ENCODE measurements around the gene TMPO. TPM values are rescaled to one million over a fixed set of nuclear protein-coding genes. Genes with fewer than 3 reads are reported as not detected.

Gene TMPO
- total RNA-seq, 4 donors from 2014 or later = 59.7 to 256 (median 93.8) TPM

DNA sequence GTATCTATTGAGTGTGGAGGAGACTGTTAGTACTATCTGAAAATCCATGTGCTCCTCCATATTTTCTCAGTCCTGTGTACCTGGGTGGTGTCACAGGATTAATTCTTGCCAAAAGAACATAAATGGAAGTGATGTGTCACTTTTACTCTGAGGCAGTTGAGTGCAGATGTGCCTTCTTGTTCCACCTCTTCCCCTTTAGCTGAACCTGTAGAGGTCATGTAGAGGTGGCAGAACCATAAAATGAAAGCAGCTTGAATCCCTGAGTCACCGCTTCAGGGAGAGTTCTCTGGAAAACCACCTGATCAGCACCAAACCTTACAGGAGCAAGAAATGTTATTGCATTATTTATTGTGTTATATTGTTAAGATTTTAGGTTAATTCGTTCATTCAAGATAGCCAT lies 63.4 kb downstream of the TMPO start:
- no peaks in the 10 kb centered on the region for H3K27me3 ChIP-seq
- intact Hi-C loops (cut with DNase I; ENCODE audit: low total_unique reads) = no loop called here
- H3K4me1 ChIP-seq = no peaks in the 10 kb centered on the region
- no peak overlapping the region for H3K4me3 ChIP-seq
- H3K27ac ChIP-seq = no peak overlapping the region
- DNase-seq = no peak
- no peaks in the 10 kb centered on the region for H3K36me3 ChIP-seq
- H3K9me3 ChIP-seq = no peaks in the 10 kb centered on the region
- TF ChIP-seq POLR2A (IDR thresholded peaks at IDR 0.05) (no peak), CTCF (IDR thresholded peaks at IDR 0.05) (no peak)

GRCh38 chr12:98579347-98579746 lies 64.0 kb downstream of the TMPO start:
- no peaks in the 10 kb centered on the region for H3K36me3 ChIP-seq
- H3K27me3 ChIP-seq = no peaks in the 10 kb centered on the region
- no peaks in the 10 kb centered on the region for H3K9me3 ChIP-seq
- no peak for DNase-seq
- no peak overlapping the region for H3K4me3 ChIP-seq
- H3K27ac ChIP-seq = no peak overlapping the region
- intact Hi-C loops (cut with DNase I; ENCODE audit: low total_unique reads) = no loop called here
- no peak for TF ChIP-seq CTCF (IDR thresholded peaks at IDR 0.05)
- no peaks in the 10 kb centered on the region for H3K4me1 ChIP-seq

DNA sequence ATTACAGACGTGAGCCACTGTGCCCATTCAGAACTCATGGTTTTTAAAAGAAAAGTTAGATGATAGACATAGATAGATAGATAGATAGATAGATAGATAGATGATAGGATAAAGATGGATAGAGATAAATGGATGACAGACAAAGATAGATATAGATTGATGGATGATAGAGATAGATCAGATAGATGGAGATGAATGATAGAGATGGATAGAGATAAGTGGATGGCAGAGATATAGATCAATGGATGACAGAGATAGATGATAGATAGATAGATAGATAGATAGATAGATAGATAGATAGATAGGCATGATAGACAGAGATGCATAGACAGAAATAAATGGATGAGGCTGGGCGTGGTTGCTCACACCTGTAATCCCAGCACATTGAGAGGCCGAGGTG lies 64.4 kb downstream of the TMPO start:
- intact Hi-C loops (cut with DNase I; ENCODE audit: low total_unique reads) = no loop called here
- H3K4me3 ChIP-seq = no peak overlapping the region

DNA sequence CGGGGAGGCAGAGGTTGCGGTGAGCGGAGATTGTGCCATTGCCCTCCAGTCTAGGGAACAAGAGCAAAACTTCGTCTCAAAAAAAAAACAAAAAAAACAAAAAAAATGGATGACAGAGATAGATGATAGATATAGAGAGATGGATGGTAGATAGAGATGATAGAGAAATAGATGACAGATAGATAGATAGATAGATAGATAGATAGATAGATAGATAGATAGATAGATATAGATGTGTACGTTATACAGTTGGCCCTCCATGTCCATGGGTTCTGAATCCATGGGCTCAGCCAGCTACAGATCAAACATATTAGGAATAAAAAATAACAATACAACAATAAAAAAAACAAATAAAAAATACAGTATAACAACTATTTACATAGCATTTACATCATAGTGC lies 65.3 kb downstream of the TMPO start:
- H3K9me3 ChIP-seq = no peaks in the 10 kb centered on the region
- no peaks in the 10 kb centered on the region for H3K4me1 ChIP-seq
- no peaks in the 10 kb centered on the region for H3K36me3 ChIP-seq
- H3K27me3 ChIP-seq = no peaks in the 10 kb centered on the region
- TF ChIP-seq POLR2A (IDR thresholded peaks at IDR 0.05) = no peak
- no peak for TF ChIP-seq CTCF (IDR thresholded peaks at IDR 0.05)
- no peak overlapping the region for H3K4me3 ChIP-seq
- DNase-seq = no peak
- H3K27ac ChIP-seq = no peak overlapping the region
- intact Hi-C loops (cut with DNase I; ENCODE audit: low total_unique reads) = no loop called here

More for the DNA sequence above, 64.4 kb downstream of the TMPO start:
- Histone ChIP-seq H3K9me3 (no peaks in the 10 kb centered on the region), H3K4me1 (no peaks in the 10 kb centered on the region), H3K36me3 (no peaks in the 10 kb centered on the region), H3K27ac (no peak overlapping the region), H3K27me3 (no peaks in the 10 kb centered on the region)
- no peak for TF ChIP-seq POLR2A (IDR thresholded peaks at IDR 0.05)
- no peak for TF ChIP-seq CTCF (IDR thresholded peaks at IDR 0.05)
- no peak for DNase-seq

DNA sequence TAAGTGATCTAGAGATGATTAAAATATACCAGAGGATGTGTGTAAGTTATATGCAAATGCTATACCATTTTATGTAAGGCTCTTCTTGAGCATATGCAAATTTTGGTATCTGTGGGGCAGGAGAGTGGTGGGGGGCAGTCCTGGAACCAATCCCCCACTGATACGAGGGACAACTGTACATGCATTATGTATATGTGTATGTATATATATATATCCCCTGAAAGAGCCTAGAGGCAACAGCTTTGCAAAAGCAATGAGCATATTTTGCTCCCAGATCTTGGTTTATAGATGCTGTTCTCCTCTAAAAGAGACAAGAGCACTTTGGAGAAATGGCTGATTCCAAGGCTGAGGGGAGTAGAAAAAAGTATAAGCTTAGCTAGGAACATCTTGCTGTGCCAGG lies 65.7 kb downstream of the TMPO start:
- no peak for DNase-seq
- Histone ChIP-seq H3K4me1 (no peaks in the 10 kb centered on the region), H3K4me3 (no peak overlapping the region), H3K27me3 (no peaks in the 10 kb centered on the region), H3K9me3 (no peaks in the 10 kb centered on the region), H3K27ac (no peak overlapping the region), H3K36me3 (no peaks in the 10 kb centered on the region)
- intact Hi-C loops (cut with DNase I; ENCODE audit: low total_unique reads) = no loop called here
- TF ChIP-seq CTCF (IDR thresholded peaks at IDR 0.05) = no peak
- TF ChIP-seq POLR2A (IDR thresholded peaks at IDR 0.05) = no peak

All from uterus (tissue), 4 donors.